IMR-90 (cell line): ENCODE measurements around the gene PDHB. TPM values are rescaled to one million over a fixed set of nuclear protein-coding genes. Genes with fewer than 3 reads are reported as not detected.

Source experiments
- ATAC-seq: fragments of 200-7000 bp; cut with Tn5 transposase; 2 replicates; pipeline ENCODE4 v1.9.1; 2020; ENCODE audit warnings: low read depth, mild to moderate bottlenecking, moderate library complexity
- BruUV-seq: library from RNA; stranded (reverse); fragments of 400-500 nt; replicated peaks from 2 replicates; lab custom pipeline; 2021; lab: Mats Ljungman, UMichigan
- CTCF ChIA-PET: fragments of 300-600 bp; formaldehyde crosslinking; extraction: SDS; loops from one replicate; lab custom pipeline; 2021; ENCODE audit warnings: antibody characterized with exemption; lab: Yijun Ruan, JAX
- POLR2A ChIA-PET: fragments of 300-600 bp; sonication (Branson Sonifier 250); formaldehyde crosslinking; loops from one replicate; lab custom pipeline; 2022; ENCODE audit warnings: antibody characterized with exemption; ENCODE audit not compliant: unreplicated experiment; lab: Charles Lee
- DNase-seq: peaks from one replicate; pipeline ENCODE4 v3.0.0; 2013
- H2AFZ ChIP-seq: replicated peaks from 2 replicates; pipeline ENCODE3; 2013; ENCODE audit warnings: low read length, mild to moderate bottlenecking; ENCODE audit not compliant: poor library complexity
- H2AK5ac ChIP-seq: 2 replicates; pipeline ENCODE4 v1.6.1; 2013; ENCODE audit warnings: low read depth, low read length, inconsistent platforms
- H2AK9ac ChIP-seq: replicated peaks from 2 replicates; pipeline ENCODE3; 2013; ENCODE audit warnings: mild to moderate bottlenecking, low read depth, low read length, moderate library complexity; ENCODE audit not compliant: poor library complexity
- H2BK120ac ChIP-seq: 2 replicates; pipeline ENCODE4 v1.6.1; 2013; ENCODE audit warnings: low read depth, low read length, inconsistent platforms
- H2BK15ac ChIP-seq: 3 replicates; pipeline ENCODE4 v1.6.1; 2013; ENCODE audit warnings: low read depth, low read length, inconsistent platforms
- H2BK20ac ChIP-seq: 2 replicates; pipeline ENCODE4 v1.6.1; 2013; ENCODE audit warnings: low read depth, mild to moderate bottlenecking, inconsistent platforms, low read length, moderate library complexity
- H2BK5ac ChIP-seq: 2 replicates; pipeline ENCODE4 v1.6.1; 2013; ENCODE audit warnings: mild to moderate bottlenecking, low read depth, low read length, inconsistent platforms; ENCODE audit not compliant: poor library complexity, severe bottlenecking
- H3K14ac ChIP-seq: replicated peaks from 2 replicates; pipeline ENCODE4 v1.6.1; 2013; ENCODE audit warnings: low read depth, low read length, inconsistent platforms
- H3K18ac ChIP-seq: 2 replicates; pipeline ENCODE4 v1.6.1; 2013; ENCODE audit warnings: low read depth, low read length, control low read depth
- H3K23ac ChIP-seq: 2 replicates; pipeline ENCODE4 v1.6.1; 2013; ENCODE audit warnings: low read depth, low read length, inconsistent platforms
- H3K27ac ChIP-seq: 2 replicates; pipeline ENCODE4 v1.5.1; 2013; ENCODE audit warnings: mild to moderate bottlenecking, control low read depth, low read length; ENCODE audit not compliant: insufficient read depth
- H3K27me3 ChIP-seq: 2 replicates; pipeline ENCODE4 v1.6.1; 2013; ENCODE audit warnings: low read length; ENCODE audit not compliant: control insufficient read depth, insufficient read depth
- H3K36me3 ChIP-seq: 2 replicates; pipeline ENCODE4 v1.6.1; 2013; ENCODE audit warnings: low read length, mixed read lengths; ENCODE audit not compliant: control insufficient read depth, insufficient read depth
- H3K4ac ChIP-seq: 2 replicates; pipeline ENCODE4 v1.6.1; 2013; ENCODE audit warnings: low read depth, low read length, inconsistent platforms
- H3K4me1 ChIP-seq: 2 replicates; pipeline ENCODE4 v1.6.1; 2013; ENCODE audit warnings: low read length, mixed read lengths; ENCODE audit not compliant: control insufficient read depth, insufficient read depth
- H3K4me2 ChIP-seq: 2 replicates; pipeline ENCODE4 v1.6.1; 2013; ENCODE audit warnings: low read depth, mild to moderate bottlenecking, control low read depth, low read length, moderate library complexity
- H3K4me3 ChIP-seq: 2 replicates; pipeline ENCODE4 v1.5.1; 2013; ENCODE audit warnings: low read depth, mild to moderate bottlenecking, control low read depth, low read length, moderate library complexity; ENCODE audit not compliant: insufficient read depth
- H3K56ac ChIP-seq: 2 replicates; pipeline ENCODE4 v1.6.1; 2013; ENCODE audit warnings: low read length, inconsistent platforms; ENCODE audit not compliant: insufficient read depth; ENCODE audit errors: extremely low read depth
- H3K79me1 ChIP-seq, 2 experiments: 2 replicates each; pipeline ENCODE4 v1.6.1; 2013; ENCODE audit warnings: low read length in 2 of 2, inconsistent platforms in 1 of 2, low read depth in 1 of 2
- H3K9ac ChIP-seq: 2 replicates; pipeline ENCODE4 v1.6.1; 2013; ENCODE audit warnings: low read depth, low read length, control low read depth
- H3K9me1 ChIP-seq: 2 replicates; pipeline ENCODE4 v1.6.1; 2013; ENCODE audit warnings: low read length, inconsistent platforms; ENCODE audit not compliant: insufficient read depth
- H3K9me3 ChIP-seq: 2 replicates; pipeline ENCODE4 v1.6.1; 2013; ENCODE audit warnings: low read length; ENCODE audit not compliant: control insufficient read depth, insufficient read depth
- H4K20me1 ChIP-seq: 2 replicates; pipeline ENCODE4 v1.6.1; 2013; ENCODE audit warnings: low read length, inconsistent platforms; ENCODE audit not compliant: insufficient read depth
- H4K5ac ChIP-seq: 2 replicates; pipeline ENCODE4 v1.6.1; 2013; ENCODE audit warnings: mild to moderate bottlenecking, low read depth, low read length, control low read depth
- H4K8ac ChIP-seq, 2 experiments: 2 replicates each; pipeline ENCODE4 v1.6.1; 2013; ENCODE audit warnings: low read depth in 2 of 2, low read length in 2 of 2, control low read depth in 1 of 2, inconsistent platforms in 1 of 2
- H4K91ac ChIP-seq: 2 replicates; pipeline ENCODE4 v1.6.1; 2013; ENCODE audit warnings: low read depth, low read length, inconsistent platforms; ENCODE audit not compliant: insufficient read depth
- CEBPB ChIP-seq: IDR thresholded peaks from 2 replicates; pipeline ENCODE4 v1.6.1; 2012; ENCODE audit warnings: low read depth, low read length, improper control_type of control experiment
- CTCF ChIP-seq: conservative IDR thresholded peaks from 2 replicates; pipeline ENCODE4 v1.5.1; 2012; ENCODE audit warnings: mild to moderate bottlenecking, low read depth, low read length, improper control_type of control experiment
- FOS ChIP-seq: fragments of 150-350 bp; IDR thresholded peaks from 2 replicates; pipeline ENCODE4 v1.6.1; 2016; ENCODE audit warnings: low read depth, low read length
- POLR2A ChIP-seq: IDR thresholded peaks from 2 replicates; pipeline ENCODE4 v1.6.1; 2012; ENCODE audit warnings: mild to moderate bottlenecking, low read depth, low read length
- RAD21 ChIP-seq: IDR thresholded peaks from 2 replicates; pipeline ENCODE4 v1.6.1; 2012; ENCODE audit warnings: low read length, improper control_type of control experiment
- RCOR1 ChIP-seq: IDR thresholded peaks from 2 replicates; pipeline ENCODE4 v1.6.1; 2012; ENCODE audit warnings: mild to moderate bottlenecking, low read length, improper control_type of control experiment; ENCODE audit not compliant: insufficient replicate concordance
- SMC3 ChIP-seq: fragments of 150-350 bp; IDR thresholded peaks from 2 replicates; pipeline ENCODE4 v1.6.1; 2016; ENCODE audit warnings: low read depth, mild to moderate bottlenecking, antibody characterized with exemption, low read length, moderate library complexity
- WGBS, 2 experiments: methylation state at CpG; one replicate each; pipeline versions ENCODE4 v1.1.5 to v1.1.7; 2013; ENCODE audit warnings: missing lambda C conversion rate in 2 of 2; ENCODE audit not compliant: insufficient read length in 1 of 2; ENCODE audit errors: extremely low coverage in 2 of 2; 5-methylcytosine and 5-hydroxymethylcytosine counted together
- dilution Hi-C: fragments of 300-500 bp; cut with HindIII; formaldehyde crosslinking; loops from one replicate; pipeline ENCODE4 v1.14.3; 2018; ENCODE audit warnings: low sequenced_read_pairs; ENCODE audit not compliant: unreplicated experiment
- in situ Hi-C: fragments of 300-500 bp; cut with MboI; formaldehyde crosslinking; loops from 3 replicates; pipeline ENCODE4 v1.14.3; 2019; ENCODE audit warnings: low sequenced_read_pairs, inconsistent platforms, mixed read lengths
- intact Hi-C: fragments of 100-400 bp; cut with micrococcal nuclease; formaldehyde crosslinking; loops from 2 replicates; pipeline ENCODE4 v1.10.0; 2022
- polyA plus RNA-seq, 3 experiments: library from polyadenylated mRNA; depleted of rRNA; stranded (reverse); fragments of >200 nt; gene quantifications; 2 replicates each; pipeline ENCODE4 v1.2.3, GENCODE V29; 2012; ENCODE audit warnings: low replicate concordance in 1 of 3
- total RNA-seq: library from RNA; depleted of rRNA; stranded (reverse); fragments of >200 nt; gene quantifications from 2 replicates; pipeline ENCODE4 v1.2.3, GENCODE V29; 2012
- TF ChIP-seq, protein P1 (sequence below): fragments of 150-350 bp; IDR thresholded peaks from 2 replicates; pipeline ENCODE4 v1.6.1; 2017; ENCODE audit warnings: mild to moderate bottlenecking, antibody characterized with exemption, low read length, low read depth

The PDHB gene
- total and polyA plus RNA-seq, 2 of the 4 experiments (the other 2 are of a cell fraction) = 69.2 to 73.5 TPM

GRCh38 chr3:58441514-58442450, 8.2 kb upstream of the PDHB start:
- no peak for ATAC-seq

More at GRCh38 chr3:58441514-58442450, 8.2 kb upstream of the PDHB start:
- Histone ChIP-seq H2BK15ac (no peak overlapping the region), H2AFZ (no peak overlapping the region), H2BK5ac (no peak overlapping the region), H3K4me3 (no peak overlapping the region), H3K18ac (no peak overlapping the region), H3K4me1 (peaks cover 2% of the 10 kb centered on the region), H3K27ac (no peak overlapping the region), H3K9ac (no peak overlapping the region), H3K23ac (no peak overlapping the region), H4K20me1 (no peaks in the 10 kb centered on the region), H2BK20ac (no peak overlapping the region), H3K56ac (no peak overlapping the region), H3K79me1 (no peaks in the 10 kb centered on the region), H2AK5ac (no peak overlapping the region), H3K36me3 (no peaks in the 10 kb centered on the region), H3K9me3 (no peaks in the 10 kb centered on the region), H2BK120ac (no peak overlapping the region), H3K27me3 (no peaks in the 10 kb centered on the region), H4K8ac (no peak overlapping the region), H3K9me1 (no peaks in the 10 kb centered on the region), H4K91ac (no peak overlapping the region), H4K5ac (no peak overlapping the region), H3K4ac (no peak overlapping the region), H2AK9ac (no peak overlapping the region), H3K14ac (no peak overlapping the region), H3K4me2 (no peak overlapping the region)
- dilution Hi-C loops = no loop called here
- CTCF ChIA-PET = no interaction called here
- in situ Hi-C loops = no loop called here
- no TSS peak for BruUV-seq
- POLR2A ChIA-PET = no interaction called here
- TF ChIP-seq SMC3 (no peak), POLR2A (no peak), RCOR1 (no peak), CEBPB (no peak), CTCF (no peak), RAD21 (no peak), FOS (no peak)
- TF ChIP-seq, protein P1, sequence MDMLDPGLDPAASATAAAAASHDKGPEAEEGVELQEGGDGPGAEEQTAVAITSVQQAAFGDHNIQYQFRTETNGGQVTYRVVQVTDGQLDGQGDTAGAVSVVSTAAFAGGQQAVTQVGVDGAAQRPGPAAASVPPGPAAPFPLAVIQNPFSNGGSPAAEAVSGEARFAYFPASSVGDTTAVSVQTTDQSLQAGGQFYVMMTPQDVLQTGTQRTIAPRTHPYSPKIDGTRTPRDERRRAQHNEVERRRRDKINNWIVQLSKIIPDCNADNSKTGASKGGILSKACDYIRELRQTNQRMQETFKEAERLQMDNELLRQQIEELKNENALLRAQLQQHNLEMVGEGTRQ = no peak
- DNase-seq = no peak
- intact Hi-C loops = loop anchor here (2.0 kb wide), 1 partner anchor 13 kb away; no protein-coding TSS in a partner anchor
- no CpG with 5 or more reads among the region's 4 CpGs for WGBS, 2 experiments
